Measurements from ENCODE around the gene ASTN1.
A peak's percentile ranks its signal among the peaks of the same experiment; 100 is the strongest.

GRCh38 chr1:176878750-176879536, 285.6 kb downstream of the ASTN1 start:
- no peak for TF ChIP-seq REST (IDR thresholded peaks at IDR 0.05; ENCODE audit: insufficient read depth in 1 of 2, low read depth in 2 of 2, low read length in 1 of 2)
- peak; percentile 17; the same call in 1 of the 2 replicates for TF ChIP-seq CTCF (IDR thresholded peaks at IDR 0.05)
- no peak for TF ChIP-seq POLR2AphosphoS5 (IDR thresholded peaks at IDR 0.05; ENCODE audit: low read depth, low read length)

All from Panc1 (cell line).